Gastroesophageal sphincter (tissue), 3 donors: Measurements from ENCODE around the gene NPIPA1.
"Not testable (repeated sequence)": the region's sequence is repeated elsewhere in the genome, so short reads cannot be mapped to it uniquely, and the experiment has no call there.

Source experiments
- CTCF ChIP-seq, 4 experiments: fragments of 200-600 bp in 2 of 4; fragments of 450-650 bp in 2 of 4; sonication (generic) in 1 of 4; IDR thresholded peaks; one replicate each; pipeline ENCODE4 v1.5.1; 2017 to 2019; ENCODE audit warnings: antibody characterized with exemption in 4 of 4, mild to moderate bottlenecking in 2 of 4, moderate library complexity in 2 of 4
- EP300 ChIP-seq: sonication (generic); formaldehyde crosslinking; IDR thresholded peaks from one replicate; pipeline ENCODE4 v1.6.1; 2017; ENCODE audit warnings: antibody characterized with exemption, mild to moderate bottlenecking
- POLR2A ChIP-seq, 2 donors: fragments of 450-650 bp; IDR thresholded peaks; one replicate each; pipeline ENCODE4 v1.6.1; 2017; ENCODE audit warnings: antibody characterized with exemption in 2 of 2, mild to moderate bottlenecking in 2 of 2, moderate library complexity in 1 of 2
- POLR2AphosphoS5 ChIP-seq: sonication (generic); formaldehyde crosslinking; IDR thresholded peaks from one replicate; pipeline ENCODE4 v1.6.1; 2017; ENCODE audit warnings: antibody characterized with exemption

- TF ChIP-seq CTCF (IDR thresholded peaks at IDR 0.05); POLR2AphosphoS5; POLR2A (IDR thresholded peaks at IDR 0.05); EP300: not testable (repeated sequence)
These were observed 8.1 kb upstream of the NPIPA1 start for GRCh38 chr16:14929176-14929575.
